NCI-H128 (cell line): ENCODE results near the gene FBXO42.
"Not testable (repeated sequence)": the region's sequence is repeated elsewhere in the genome, so short reads cannot be mapped to it uniquely, and the experiment has no call there.

Experiments used
- DNase-seq: peaks from one replicate; lab custom pipeline; 2025; ENCODE audit not compliant: unreplicated experiment; lab: John Stamatoyannopoulos, UW

Gene FBXO42

GRCh38 chr1:16266411-16267118, 85.7 kb downstream of the FBXO42 start:
- DNase-seq, result no peak

- DNase-seq, result no peak
These were observed 90.2 kb downstream of the FBXO42 start for GRCh38 chr1:16262067-16262466.

- no peak for DNase-seq
These were observed 91.5 kb downstream of the FBXO42 start for GRCh38 chr1:16260814-16261213.

GRCh38 chr1:16258591-16259135, 93.6 kb downstream of the FBXO42 start:
- DNase-seq, result no peak

- DNase-seq, result no peak
These were observed 94.3 kb downstream of the FBXO42 start for GRCh38 chr1:16257968-16258367.

GRCh38 chr1:16257556-16257955, 94.7 kb downstream of the FBXO42 start:
- not testable (repeated sequence) for DNase-seq

- DNase-seq, result no peak
These were observed 95.8 kb downstream of the FBXO42 start for GRCh38 chr1:16256478-16256877.

GRCh38 chr1:16254263-16254928, 97.9 kb downstream of the FBXO42 start:
- DNase-seq, result no peak

- DNase-seq, result no peak
These were observed 98.9 kb downstream of the FBXO42 start for GRCh38 chr1:16253332-16253922.

GRCh38 chr1:16252912-16253311, 99.4 kb downstream of the FBXO42 start:
- DNase-seq, result no peak

GRCh38 chr1:16251381-16251780, 100.9 kb downstream of the FBXO42 start:
- DNase-seq, result no peak

GRCh38 chr1:16250524-16251251, 101.6 kb downstream of the FBXO42 start:
- no peak for DNase-seq

- no peak for DNase-seq
These were observed 102.6 kb downstream of the FBXO42 start for GRCh38 chr1:16249596-16250241.

GRCh38 chr1:16248603-16249516, 103.4 kb downstream of the FBXO42 start:
- DNase-seq, result peak; percentile 99

GRCh38 chr1:16248007-16248436, 104.3 kb downstream of the FBXO42 start:
- DNase-seq, result no peak

- no peak for DNase-seq
These were observed 104.8 kb downstream of the FBXO42 start for GRCh38 chr1:16247441-16247840.

GRCh38 chr1:16246961-16247360, 105.3 kb downstream of the FBXO42 start:
- DNase-seq, result no peak

GRCh38 chr1:16246239-16246638, 106.0 kb downstream of the FBXO42 start:
- not testable (repeated sequence) for DNase-seq

- DNase-seq, result no peak
These were observed 106.6 kb downstream of the FBXO42 start for GRCh38 chr1:16245476-16246196.
